ENCODE data around the gene FRMPD4. TPM values are rescaled to one million over a fixed set of nuclear protein-coding genes. Genes with fewer than 3 reads are reported as not detected.

The FRMPD4 gene
- polyA plus RNA-seq, 2 of the 4 experiments (the other 2 are of a cell fraction): 0.08 to 0.28 TPM

GRCh38 chrX:12206413-12206812 is 68.1 kb downstream of the FRMPD4 start (continued):
- TF ChIP-seq POLR2A (IDR thresholded peaks at IDR 0.05; ENCODE audit: low read length): no peak
- no peak for TF ChIP-seq KDM1A (IDR thresholded peaks at IDR 0.05; ENCODE audit: low read depth)
- TF ChIP-seq RFX5 (IDR thresholded peaks at IDR 0.05): no peak
- TF ChIP-seq JUNB (IDR thresholded peaks at IDR 0.05): no peak
- TF ChIP-seq MYC (IDR thresholded peaks at IDR 0.05; ENCODE audit: borderline replicate concordance, low read length): no peak
- no peak for TF ChIP-seq ELK1 (IDR thresholded peaks at IDR 0.05; ENCODE audit: low read depth, low read length)
- TF ChIP-seq CBX8 (IDR thresholded peaks at IDR 0.05): no peak
- no peak for TF ChIP-seq TP53 (CRISPR knock-in tag; IDR thresholded peaks at IDR 0.05)
- TF ChIP-seq NPAS2 (CRISPR knock-in tag; IDR thresholded peaks at IDR 0.05; ENCODE audit: borderline replicate concordance): no peak
- TF ChIP-seq FOXS1 (CRISPR knock-in tag; IDR thresholded peaks at IDR 0.05): no peak
- no peak for TF ChIP-seq POLR2AphosphoS2 (conservative IDR thresholded peaks at IDR 0.05; ENCODE audit: low read length)

- Histone ChIP-seq H3K27ac (peak overlapping the region; percentile 60 to 75), H3K9me3 (no peaks in the 10 kb centered on the region), H3K4me3 (0 out of 3 replicates have a peak overlapping the region, but pooled peaks have one; percentile 14), H3K4me2 (peak overlapping the region; percentile 76), H3K4me1 (peaks cover 21% of the 10 kb centered on the region; the same call in 2 of the 3 replicates)
- ChIA-PET POLR2A (no interaction called here), CTCF (no interaction called here)
- FAIRE-seq (no peak), DNase-seq (ENCODE audit: low read depth in 1 of 2, low spot score in 1 of 2) (peak; percentile 2 to 38), ATAC-seq (peak; percentile 77 to 82; a peak in 4 of 6 replicates)
- 45% methylated on average over 4 of the region's 4 CpGs for WGBS (ENCODE audit: missing lambda C conversion rate)
- TF ChIP-seq USF2 (IDR thresholded peaks at IDR 0.05): peak; percentile 39; the same call in 1 of the 2 replicates
- no peak for TF ChIP-seq PBX3 (IDR thresholded peaks at IDR 0.05)
- TF ChIP-seq MAFK (IDR thresholded peaks at IDR 0.05; ENCODE audit: partially characterized antibody): no peak
Measured at GRCh38 chrX:12210196-12210815, 72.0 kb downstream of the FRMPD4 start.

GRCh38 chrX:12210971-12211370 is 72.7 kb downstream of the FRMPD4 start:
- POLR2A ChIA-PET: no interaction called here
- TF ChIP-seq CHD4 (IDR thresholded peaks at IDR 0.05; ENCODE audit: borderline replicate concordance) (no peak), CBX8 (IDR thresholded peaks at IDR 0.05) (no peak), REST (IDR thresholded peaks at IDR 0.05) (no peak), NFE2L2 (conservative IDR thresholded peaks at IDR 0.05; ENCODE audit: low read length) (no peak), KDM1A (IDR thresholded peaks at IDR 0.05; ENCODE audit: low read depth) (no peak), RAD21 (conservative IDR thresholded peaks at IDR 0.05 in 1 of 2, IDR thresholded peaks at IDR 0.05 in 1 of 2) (no peak), MAX (IDR thresholded peaks at IDR 0.05) (no peak), NR3C1 (IDR thresholded peaks at IDR 0.05) (no peak), HOXB5 (CRISPR knock-in tag; IDR thresholded peaks at IDR 0.05) (no peak), ZSCAN20 (CRISPR knock-in tag; IDR thresholded peaks at IDR 0.05) (no peak), KDM5A (IDR thresholded peaks at IDR 0.05) (no peak), RNF2 (IDR thresholded peaks at IDR 0.05; ENCODE audit: borderline replicate concordance, low read depth) (no peak), RFX5 (IDR thresholded peaks at IDR 0.05) (no peak), GATA3 (IDR thresholded peaks at IDR 0.05; ENCODE audit: borderline replicate concordance) (no peak)
- 0% methylated on average over 3 of the region's 3 CpGs for WGBS (ENCODE audit: missing lambda C conversion rate)
- H3K4me1 ChIP-seq: peaks cover 21% of the 10 kb centered on the region; the same call in 2 of the 3 replicates
- peak overlapping the region; percentile 60 to 75 for H3K27ac ChIP-seq
- peak in 1 of 2 experiments; percentile 20 for DNase-seq (ENCODE audit: low read depth in 1 of 2, low spot score in 1 of 2)
- H3K4me2 ChIP-seq: peak overlapping the region; percentile 76
- CTCF ChIA-PET: interaction anchor here (1.2 kb wide), 1 partner anchor 11 kb away, joined by 3 read pairs; no protein-coding TSS in a partner anchor
- no peaks in the 10 kb centered on the region for H3K9me3 ChIP-seq
- H3K4me3 ChIP-seq: 0 out of 3 replicates have a peak overlapping the region, but pooled peaks have one; percentile 14
- FAIRE-seq: peak; percentile 94
- peak; percentile 43 to 71; a peak in 4 of 6 replicates for ATAC-seq

Data from A549 (cell line).